Central memory CD8-positive, alpha-beta T cell (primary cell): Measurements from ENCODE around the gene NLK.
"Not testable (repeated sequence)": the region's sequence is repeated elsewhere in the genome, so short reads cannot be mapped to it uniquely, and the experiment has no call there.

Source experiments
- ATAC-seq: fragments of 150-1000 bp; cut with Tn5 transposase; replicated peaks from 2 replicates; pipeline ENCODE4 v1.10.0; 2022; ENCODE audit warnings: mild to moderate bottlenecking, moderate FRiP score, moderate number of reproducible peaks; ENCODE audit not compliant: poor library complexity, severe bottlenecking; ENCODE audit errors: extremely low read depth
- DNase-seq, 2 donors: peaks; one replicate each; pipeline ENCODE4 v3.0.0; 2021; ENCODE audit warnings: low spot score in 2 of 2
- H3K27ac Mint-ChIP-seq: one replicate; pipeline ENCODE4 v1.8.0; 2022; ENCODE audit warnings: low read depth, mild to moderate bottlenecking, moderate library complexity, mixed read lengths
- H3K27me3 Mint-ChIP-seq: one replicate; pipeline ENCODE4 v1.8.0; 2022; ENCODE audit warnings: mixed read lengths
- H3K36me3 Mint-ChIP-seq: one replicate; pipeline ENCODE4 v1.8.0; 2022; ENCODE audit warnings: mild to moderate bottlenecking, moderate library complexity, mixed read lengths; ENCODE audit not compliant: insufficient read depth
- H3K4me1 Mint-ChIP-seq: one replicate; pipeline ENCODE4 v1.8.0; 2022; ENCODE audit warnings: mixed read lengths
- H3K4me3 Mint-ChIP-seq: one replicate; pipeline ENCODE4 v1.8.0; 2022; ENCODE audit warnings: mild to moderate bottlenecking, moderate library complexity, mixed read lengths
- H3K9me3 Mint-ChIP-seq: one replicate; pipeline ENCODE4 v1.8.0; 2022; ENCODE audit warnings: mixed read lengths

Gene NLK

DNA sequence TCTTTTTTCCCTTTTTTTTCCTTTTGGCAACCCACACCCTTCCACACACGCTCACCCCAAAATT is at the start of gene NLK:
Gene NLK, plus strand, starts transcription at position 21 of the 64 bp plus-strand sequence. CDS start 197 bp downstream, outside the sequence.
- no peaks in the 10 kb centered on the region for H3K9me3 Mint-ChIP-seq
- peaks cover 9% of the 10 kb centered on the region for H3K36me3 Mint-ChIP-seq
- peak within 1 kb of the TSS; percentile 89 for H3K4me3 Mint-ChIP-seq
- peaks cover 64% of the 10 kb centered on the region for H3K4me1 Mint-ChIP-seq
- peak within 1 kb of the TSS; percentile 88 for H3K27ac Mint-ChIP-seq
- ATAC-seq (no peak), DNase-seq (no peak)
- no peaks in the 10 kb centered on the region for H3K27me3 Mint-ChIP-seq

DNA sequence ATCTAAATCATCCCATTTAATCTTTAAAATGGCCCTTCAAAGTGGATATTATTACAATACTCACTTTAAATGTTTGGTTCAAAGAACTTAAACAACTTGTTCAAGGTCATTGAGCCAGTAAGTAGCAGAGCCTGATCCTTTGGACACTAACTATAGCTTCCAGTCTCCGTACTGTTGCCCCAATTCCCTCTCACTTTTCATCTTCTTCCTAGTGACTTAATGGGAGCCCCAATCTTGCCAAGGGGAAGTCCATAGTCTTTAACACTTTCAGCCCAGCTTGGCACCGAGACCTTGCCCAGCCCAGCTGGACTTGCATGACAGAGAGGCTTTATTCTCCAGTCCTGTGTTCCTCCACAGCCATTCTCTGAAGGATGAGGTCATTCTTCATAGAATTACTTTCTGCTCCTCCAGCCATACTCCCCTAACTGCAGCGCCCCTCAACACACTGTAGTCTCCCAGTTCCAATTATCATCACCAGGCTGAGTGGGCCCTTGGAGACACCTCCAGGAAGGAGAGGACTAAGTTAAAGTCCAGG is 49.2 kb upstream of the NLK start:
- Mint-ChIP-seq H3K4me1 (no peaks in the 10 kb centered on the region), H3K9me3 (no peaks in the 10 kb centered on the region), H3K27ac (no peak overlapping the region), H3K27me3 (peaks cover 6% of the 10 kb centered on the region), H3K4me3 (no peak overlapping the region), H3K36me3 (no peaks in the 10 kb centered on the region)
- ATAC-seq (no peak), DNase-seq (no peak)

DNA sequence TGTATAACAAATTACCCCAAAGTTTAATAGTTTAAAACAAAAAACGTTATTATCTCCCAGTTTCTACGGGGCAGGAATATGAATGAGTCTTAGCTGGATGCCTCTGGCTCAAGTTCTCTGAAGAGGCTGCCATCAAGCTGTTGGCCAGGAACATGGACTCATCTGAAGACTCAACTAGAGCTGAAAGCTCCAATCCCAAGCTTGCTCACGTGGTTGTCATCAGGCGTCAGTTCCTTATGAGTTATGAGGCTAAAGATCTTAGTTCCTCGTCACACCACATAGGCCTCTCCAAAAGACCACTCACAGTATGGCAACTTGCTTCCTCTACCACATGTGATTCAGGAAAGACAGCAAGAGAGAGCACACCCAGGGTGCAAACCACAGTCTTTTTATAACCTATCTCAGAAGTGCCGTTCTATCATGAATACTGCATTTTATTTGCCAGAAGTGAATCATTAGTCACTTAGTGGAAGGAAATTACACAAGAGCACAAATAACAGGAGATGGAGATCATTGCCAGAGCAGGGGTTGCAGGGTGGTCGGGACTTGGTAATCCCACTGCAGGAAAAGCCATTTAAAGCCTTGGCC is 48.7 kb upstream of the NLK start:
- DNase-seq (no peak), ATAC-seq (no peak)
- H3K9me3 Mint-ChIP-seq: no peaks in the 10 kb centered on the region
- H3K36me3 Mint-ChIP-seq: no peaks in the 10 kb centered on the region
- no peak overlapping the region for H3K27ac Mint-ChIP-seq
- H3K4me1 Mint-ChIP-seq: no peaks in the 10 kb centered on the region
- no peak overlapping the region for H3K4me3 Mint-ChIP-seq
- H3K27me3 Mint-ChIP-seq: peaks cover 12% of the 10 kb centered on the region

DNA sequence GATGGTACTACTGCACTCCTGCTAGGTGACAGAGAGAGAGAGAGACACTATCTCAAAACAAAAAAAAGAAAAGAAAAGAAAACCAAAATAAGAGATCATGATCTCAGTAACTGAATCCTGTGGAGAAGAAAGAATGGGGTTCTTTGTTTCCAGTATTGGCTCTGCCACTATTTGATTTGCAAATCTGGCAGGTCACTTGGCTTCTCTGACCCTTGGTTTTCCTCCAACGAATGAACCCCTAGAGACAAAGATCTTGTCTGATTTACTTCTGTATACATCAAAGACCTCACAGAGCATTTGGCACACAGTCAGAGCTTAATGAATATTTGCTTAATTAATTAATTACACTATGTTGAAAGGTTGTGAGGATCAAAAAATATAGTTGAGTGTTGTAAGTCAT is 47.9 kb upstream of the NLK start:
- Mint-ChIP-seq H3K27me3 (peaks cover 16% of the 10 kb centered on the region), H3K9me3 (no peaks in the 10 kb centered on the region), H3K27ac (no peak overlapping the region), H3K4me3 (no peak overlapping the region), H3K36me3 (no peaks in the 10 kb centered on the region), H3K4me1 (no peaks in the 10 kb centered on the region)
- DNase-seq (no peak), ATAC-seq (no peak)

DNA sequence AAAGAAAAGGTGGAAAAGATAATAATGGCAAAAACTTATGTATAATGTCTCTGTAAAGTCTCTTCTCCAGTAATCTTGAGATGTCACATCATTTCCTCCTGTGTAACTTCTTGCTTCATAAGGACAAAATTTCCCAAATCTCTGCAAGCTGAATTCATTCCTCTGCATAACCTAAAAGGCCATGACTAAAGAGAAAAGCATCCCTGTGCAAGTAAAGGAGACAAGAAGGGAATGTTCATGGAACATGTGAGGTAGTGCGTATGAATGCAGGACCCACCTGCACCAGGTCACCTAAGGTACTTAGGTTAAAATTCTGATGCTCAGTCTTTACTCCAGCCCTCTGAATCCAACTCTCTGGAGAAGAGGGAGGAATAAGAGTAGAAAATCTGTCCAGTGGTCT is 46.9 kb upstream of the NLK start:
- Mint-ChIP-seq H3K4me1 (no peaks in the 10 kb centered on the region), H3K36me3 (no peaks in the 10 kb centered on the region), H3K4me3 (no peak overlapping the region), H3K9me3 (no peaks in the 10 kb centered on the region), H3K27ac (no peak overlapping the region), H3K27me3 (peaks cover 20% of the 10 kb centered on the region)
- no peak for DNase-seq
- no peak for ATAC-seq

DNA sequence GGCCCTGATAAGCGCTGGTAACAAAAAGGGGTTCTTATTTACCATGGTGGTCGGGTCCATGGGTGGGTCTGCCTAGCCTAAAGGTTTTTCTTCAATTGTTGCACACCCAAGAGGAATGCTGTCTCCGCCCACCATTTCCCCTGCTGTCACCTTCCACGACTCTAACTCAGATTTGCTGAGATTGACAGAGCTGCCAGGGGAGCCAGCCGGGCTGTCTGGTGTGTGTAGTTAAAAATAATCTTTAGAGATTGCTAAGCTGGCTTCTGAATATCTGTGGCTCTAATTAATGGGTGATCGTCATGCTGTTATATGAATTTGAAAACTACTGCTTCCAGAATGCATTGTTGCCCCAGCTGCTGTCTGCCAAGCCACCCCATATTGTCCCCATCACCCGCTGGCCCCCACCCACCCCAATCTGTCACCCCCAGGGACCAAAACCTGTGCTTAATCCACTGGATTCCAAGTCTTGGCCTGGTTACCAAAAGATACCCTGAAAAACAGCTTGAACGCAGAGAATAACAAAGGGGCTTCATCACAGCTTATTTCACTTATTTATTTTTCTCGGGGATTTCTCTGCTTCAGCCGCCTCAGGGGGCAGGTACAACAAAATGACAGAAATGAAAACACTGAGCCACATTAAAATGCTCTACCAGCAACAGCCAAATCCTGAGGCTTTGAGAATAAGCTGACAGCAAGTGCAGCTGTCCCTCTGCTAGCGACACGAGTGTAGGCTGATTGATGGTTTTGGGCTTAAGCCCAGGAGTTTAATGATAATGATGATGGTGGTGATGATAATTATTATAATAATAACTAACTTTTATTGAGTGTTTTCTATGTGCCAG is 46.1 kb upstream of the NLK start:
- Mint-ChIP-seq H3K4me1 (no peaks in the 10 kb centered on the region), H3K4me3 (no peak overlapping the region), H3K9me3 (no peaks in the 10 kb centered on the region), H3K36me3 (no peaks in the 10 kb centered on the region), H3K27me3 (peaks cover 24% of the 10 kb centered on the region), H3K27ac (no peak overlapping the region)
- ATAC-seq (no peak), DNase-seq (no peak)

DNA sequence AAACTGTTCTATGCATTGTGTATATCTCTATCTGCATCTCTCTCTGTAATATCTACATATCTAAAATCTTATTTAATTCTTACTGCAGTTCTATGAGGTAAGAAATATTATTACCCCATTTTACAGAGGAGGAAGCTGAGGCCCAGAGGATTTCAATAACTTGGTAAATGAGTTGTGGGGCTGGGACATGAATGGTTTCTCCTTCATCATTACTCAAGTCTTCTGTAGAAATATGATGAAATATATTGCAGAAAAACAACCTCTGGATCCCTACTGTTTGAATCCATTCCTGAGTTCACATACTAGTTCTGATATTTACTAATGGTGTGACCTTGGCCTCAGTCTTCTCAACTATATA is 45.5 kb upstream of the NLK start:
- no peak overlapping the region for H3K27ac Mint-ChIP-seq
- no peaks in the 10 kb centered on the region for H3K36me3 Mint-ChIP-seq
- peaks cover 24% of the 10 kb centered on the region for H3K27me3 Mint-ChIP-seq
- DNase-seq: no peak
- no peak overlapping the region for H3K4me3 Mint-ChIP-seq
- no peak for ATAC-seq
- H3K9me3 Mint-ChIP-seq: no peaks in the 10 kb centered on the region
- no peaks in the 10 kb centered on the region for H3K4me1 Mint-ChIP-seq

DNA sequence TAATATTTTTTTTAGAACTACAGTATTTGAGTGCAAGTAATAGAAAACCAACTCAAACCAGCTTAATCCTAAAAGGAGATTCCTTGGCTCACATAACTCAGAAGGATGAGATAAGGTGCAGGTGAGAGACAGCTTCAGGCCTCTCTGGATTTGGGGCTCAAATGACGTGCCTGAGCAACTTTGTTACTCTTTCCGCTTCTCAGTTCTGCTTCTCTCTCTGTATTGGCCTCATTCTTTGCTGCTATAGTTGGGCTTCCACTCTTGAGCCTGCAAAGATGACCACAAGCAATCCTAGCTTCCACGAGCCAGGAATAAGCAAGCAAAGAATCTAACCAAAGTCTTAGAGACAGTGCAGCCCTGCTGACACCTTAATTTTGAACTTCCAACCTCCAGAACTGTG is 45.0 kb upstream of the NLK start:
- ATAC-seq (no peak), DNase-seq (no peak)
- no peaks in the 10 kb centered on the region for H3K9me3 Mint-ChIP-seq
- H3K36me3 Mint-ChIP-seq: no peaks in the 10 kb centered on the region
- no peak overlapping the region for H3K4me3 Mint-ChIP-seq
- H3K27me3 Mint-ChIP-seq: peaks cover 24% of the 10 kb centered on the region
- no peak overlapping the region for H3K27ac Mint-ChIP-seq
- no peaks in the 10 kb centered on the region for H3K4me1 Mint-ChIP-seq

DNA sequence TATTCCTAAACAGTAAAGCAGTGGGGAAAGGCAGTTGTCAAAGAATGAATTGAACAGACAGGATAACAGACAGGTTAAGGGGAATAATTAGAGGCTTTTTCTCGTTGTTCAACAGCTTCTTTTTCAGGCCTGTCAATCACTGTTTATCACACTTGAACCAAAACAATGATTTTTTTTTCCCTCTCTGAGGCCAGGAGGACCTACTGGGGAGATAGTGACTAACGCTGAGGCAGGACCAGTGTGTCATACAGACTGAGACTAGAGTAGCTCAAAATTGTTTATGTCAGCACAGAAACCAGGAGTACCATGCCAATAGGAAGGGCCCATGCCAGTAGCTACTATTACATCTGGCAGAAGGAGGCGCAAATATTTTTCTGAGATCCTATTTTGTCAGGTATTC is 41.3 kb upstream of the NLK start:
- peaks cover 24% of the 10 kb centered on the region for H3K27me3 Mint-ChIP-seq
- H3K4me1 Mint-ChIP-seq: no peaks in the 10 kb centered on the region
- ATAC-seq: no peak
- H3K4me3 Mint-ChIP-seq: no peak overlapping the region
- DNase-seq: no peak
- H3K9me3 Mint-ChIP-seq: no peaks in the 10 kb centered on the region
- H3K27ac Mint-ChIP-seq: no peak overlapping the region
- no peaks in the 10 kb centered on the region for H3K36me3 Mint-ChIP-seq

DNA sequence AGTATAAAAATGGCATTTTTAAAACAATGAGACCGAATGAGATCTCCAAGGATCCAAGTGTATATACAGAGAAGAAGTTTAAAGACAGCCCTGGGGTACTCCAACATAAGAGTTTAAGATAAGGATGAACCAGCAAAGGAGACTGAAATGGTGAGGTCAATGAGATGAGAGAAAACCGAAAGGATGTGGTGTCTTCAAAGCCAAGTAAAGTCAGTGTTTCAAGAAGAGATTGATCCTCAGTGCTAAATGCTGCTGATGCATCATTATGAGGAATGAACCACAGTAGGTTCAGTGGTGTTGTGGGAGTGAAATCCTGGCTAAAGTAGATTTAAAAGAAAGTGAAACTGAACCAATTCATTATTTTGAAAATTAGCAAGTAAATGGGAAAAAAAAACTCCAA is 38.1 kb upstream of the NLK start:
- DNase-seq: no peak
- Mint-ChIP-seq H3K36me3 (no peaks in the 10 kb centered on the region), H3K4me3 (no peak overlapping the region), H3K4me1 (no peaks in the 10 kb centered on the region), H3K27me3 (peaks cover 8% of the 10 kb centered on the region), H3K9me3 (no peaks in the 10 kb centered on the region), H3K27ac (no peak overlapping the region)
- ATAC-seq: no peak

DNA sequence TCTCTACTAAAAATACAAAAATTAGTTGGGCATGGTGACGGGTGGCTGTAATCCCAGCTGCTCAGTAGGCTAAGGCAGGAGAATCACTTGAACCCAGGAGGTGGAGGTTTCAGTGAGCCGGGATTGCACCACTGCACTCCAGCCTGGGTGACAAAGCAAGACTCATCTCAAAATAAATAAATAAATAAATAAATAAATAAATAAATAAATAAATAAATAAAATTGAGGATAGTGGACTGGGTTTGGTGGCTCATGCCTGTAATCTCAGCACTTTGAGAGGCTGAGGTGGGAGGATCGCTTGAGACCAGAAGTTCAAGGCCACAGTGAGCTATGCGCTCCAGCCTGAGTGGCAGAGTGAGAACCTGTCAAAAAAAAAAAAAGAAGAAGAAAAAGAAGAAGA is 34.6 kb upstream of the NLK start:
- ATAC-seq, H3K4me1 Mint-ChIP-seq, H3K4me3 Mint-ChIP-seq, DNase-seq, H3K9me3 Mint-ChIP-seq, H3K36me3 Mint-ChIP-seq, H3K27ac Mint-ChIP-seq: not testable (repeated sequence)
- H3K27me3 Mint-ChIP-seq: peaks cover 15% of the 10 kb centered on the region

DNA sequence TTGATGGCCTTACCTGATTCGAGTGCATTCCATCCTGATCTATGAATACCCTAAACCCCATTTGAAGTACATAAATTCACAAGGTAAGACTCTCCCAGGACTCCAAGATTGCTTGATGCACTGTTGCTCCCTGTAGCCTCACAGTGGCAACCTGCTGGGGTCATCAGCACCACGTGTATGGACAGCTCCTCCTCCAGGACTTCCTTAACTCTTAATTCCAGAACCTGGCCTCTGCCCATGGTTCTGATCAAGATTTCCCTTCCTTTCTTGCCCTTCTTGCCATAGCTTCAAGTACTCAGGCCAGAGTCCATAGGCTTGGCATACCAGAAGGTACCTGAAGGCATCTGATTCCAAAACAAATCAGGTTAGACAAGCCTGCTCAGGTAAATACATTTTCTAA is 34.0 kb upstream of the NLK start:
- Mint-ChIP-seq H3K9me3 (no peaks in the 10 kb centered on the region), H3K36me3 (no peaks in the 10 kb centered on the region), H3K4me1 (no peaks in the 10 kb centered on the region), H3K27ac (no peak overlapping the region), H3K4me3 (no peak overlapping the region), H3K27me3 (peaks cover 15% of the 10 kb centered on the region)
- no peak for ATAC-seq
- no peak for DNase-seq

DNA sequence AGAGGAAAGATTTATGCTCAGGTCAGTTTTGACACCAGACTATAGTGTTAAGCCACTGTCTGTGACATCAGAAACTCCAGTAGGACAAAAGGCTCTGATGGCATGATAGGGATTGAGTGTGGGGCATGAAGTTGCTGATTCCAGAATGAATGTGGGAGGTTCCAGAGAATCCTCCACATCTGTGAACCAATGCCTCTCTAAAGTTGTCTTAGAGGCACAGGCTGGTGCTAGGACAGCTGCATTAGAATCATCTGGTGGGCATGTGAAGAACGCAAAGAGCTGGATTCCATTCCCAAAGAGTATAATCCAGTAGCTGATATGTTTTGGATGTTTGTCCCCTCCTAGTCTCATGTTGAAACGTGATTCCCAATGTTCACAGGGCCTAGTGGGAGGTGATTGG is 32.1 kb upstream of the NLK start:
- Mint-ChIP-seq H3K9me3 (no peaks in the 10 kb centered on the region), H3K27ac (no peak overlapping the region), H3K27me3 (peaks cover 17% of the 10 kb centered on the region), H3K36me3 (no peaks in the 10 kb centered on the region), H3K4me3 (no peak overlapping the region), H3K4me1 (no peaks in the 10 kb centered on the region)
- DNase-seq (no peak), ATAC-seq (no peak)
